Esophagus squamous epithelium (tissue), 5 donors: ENCODE measurements around the gene PTPRN2. TPM values are rescaled to one million over a fixed set of nuclear protein-coding genes. Genes with fewer than 3 reads are reported as not detected.

Source experiments
- DNase-seq: peaks from one replicate; lab custom pipeline; 2025; lab: John Stamatoyannopoulos, UW
- H3K27ac ChIP-seq, 4 donors: fragments of 200-600 bp; sonication (generic); one replicate each; pipeline ENCODE4 v1.5.1; 2016 to 2019; ENCODE audit warnings: mild to moderate bottlenecking in 1 of 4
- H3K27me3 ChIP-seq, 4 donors: fragments of 200-600 bp; sonication (generic); 1 replicate in 3 of 4; 2 replicates in 1 of 4; pipeline versions ENCODE4 v1.5.1 to v1.6.0; 2017 to 2021; ENCODE audit warnings: antibody characterized with exemption in 1 of 4
- H3K36me3 ChIP-seq, 3 donors: fragments of 200-600 bp; sonication (generic); one replicate each; pipeline ENCODE4 v1.5.1; 2016 to 2019
- H3K4me1 ChIP-seq, 3 donors: fragments of 200-600 bp; sonication (generic); one replicate each; pipeline ENCODE4 v1.5.1; 2017 to 2019
- H3K4me3 ChIP-seq, 4 donors: fragments of 200-600 bp; sonication (generic); 1 replicate in 3 of 4; 2 replicates in 1 of 4; pipeline ENCODE4 v1.5.1; 2016 to 2019; ENCODE audit warnings: mild to moderate bottlenecking in 2 of 4, moderate library complexity in 1 of 4
- H3K9me3 ChIP-seq, 3 donors: fragments of 200-600 bp; sonication (generic); one replicate each; pipeline ENCODE4 v1.5.1; 2016 to 2019
- POLR2A ChIP-seq, 4 donors: fragments of 450-650 bp; IDR thresholded peaks; one replicate each; pipeline ENCODE4 v1.6.1; 2017; ENCODE audit warnings: antibody characterized with exemption in 4 of 4, mild to moderate bottlenecking in 4 of 4, moderate library complexity in 3 of 4
- WGBS, 2 donors: methylation state at CpG; one replicate each; pipeline ENCODE4 v1.1.5; 2018; 5-methylcytosine and 5-hydroxymethylcytosine counted together
- intact Hi-C: fragments of 100-400 bp; cut with DNase I; formaldehyde crosslinking; loops from one replicate; pipeline ENCODE4 v1.15.0; 2022
- total RNA-seq, 4 donors: library from RNA; depleted of rRNA; stranded (reverse); fragments of >200 nt; gene quantifications; one replicate each; pipeline ENCODE4 v1.1.0, GENCODE V29; 2016
- TF ChIP-seq, protein P1 (sequence below), 6 experiments: fragments of 450-650 bp in 4 of 6; fragments of 200-600 bp in 2 of 6; sonication (generic) in 2 of 6; IDR thresholded peaks; one replicate each; pipeline ENCODE4 v1.5.1; 2016 to 2019; ENCODE audit warnings: antibody characterized with exemption in 6 of 6, mild to moderate bottlenecking in 4 of 6, moderate library complexity in 4 of 6
- donor health status: DM: yes; HTN: yes; CAD: no.

PTPRN2 gene
- total RNA-seq, 4 donors from 2014 or later: 0.38 to 2.7 (median 1.0) TPM

- intact Hi-C loops: no loop called here
- H3K36me3 ChIP-seq: no peaks in the 10 kb centered on the region
- H3K27ac ChIP-seq: no peak overlapping the region
- TF ChIP-seq, protein P1, sequence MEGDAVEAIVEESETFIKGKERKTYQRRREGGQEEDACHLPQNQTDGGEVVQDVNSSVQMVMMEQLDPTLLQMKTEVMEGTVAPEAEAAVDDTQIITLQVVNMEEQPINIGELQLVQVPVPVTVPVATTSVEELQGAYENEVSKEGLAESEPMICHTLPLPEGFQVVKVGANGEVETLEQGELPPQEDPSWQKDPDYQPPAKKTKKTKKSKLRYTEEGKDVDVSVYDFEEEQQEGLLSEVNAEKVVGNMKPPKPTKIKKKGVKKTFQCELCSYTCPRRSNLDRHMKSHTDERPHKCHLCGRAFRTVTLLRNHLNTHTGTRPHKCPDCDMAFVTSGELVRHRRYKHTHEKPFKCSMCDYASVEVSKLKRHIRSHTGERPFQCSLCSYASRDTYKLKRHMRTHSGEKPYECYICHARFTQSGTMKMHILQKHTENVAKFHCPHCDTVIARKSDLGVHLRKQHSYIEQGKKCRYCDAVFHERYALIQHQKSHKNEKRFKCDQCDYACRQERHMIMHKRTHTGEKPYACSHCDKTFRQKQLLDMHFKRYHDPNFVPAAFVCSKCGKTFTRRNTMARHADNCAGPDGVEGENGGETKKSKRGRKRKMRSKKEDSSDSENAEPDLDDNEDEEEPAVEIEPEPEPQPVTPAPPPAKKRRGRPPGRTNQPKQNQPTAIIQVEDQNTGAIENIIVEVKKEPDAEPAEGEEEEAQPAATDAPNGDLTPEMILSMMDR (IDR thresholded peaks at IDR 0.05): no peak
- TF ChIP-seq POLR2A (IDR thresholded peaks at IDR 0.05): no peak
- 80 to 86% methylated on average over 11 to 14 of the region's 16 CpGs for WGBS, 2 donors
- no peak for DNase-seq
- H3K4me3 ChIP-seq: no peak overlapping the region
- H3K4me1 ChIP-seq: no peaks in the 10 kb centered on the region
- H3K27me3 ChIP-seq: no peaks in the 10 kb centered on the region
- H3K9me3 ChIP-seq: no peaks in the 10 kb centered on the region
These were observed 874.0 kb downstream of the PTPRN2 start for GRCh38 chr7:157713591-157713990.

GRCh38 chr7:157712666-157713235 lies 874.9 kb downstream of the PTPRN2 start:
- TF ChIP-seq POLR2A (IDR thresholded peaks at IDR 0.05): no peak
- TF ChIP-seq, protein P1 (IDR thresholded peaks at IDR 0.05): no peak
- no peaks in the 10 kb centered on the region for H3K36me3 ChIP-seq
- H3K27ac ChIP-seq: no peak overlapping the region
- whole genome bisulfite sequencing, 2 donors: 76 to 78% methylated on average over 13 to 15 of the region's 15 CpGs
- H3K4me1 ChIP-seq: no peaks in the 10 kb centered on the region
- peaks cover 0 to 3% (median 0%) of the 10 kb centered on the region in 4 donors for H3K27me3 ChIP-seq
- no peaks in the 10 kb centered on the region for H3K9me3 ChIP-seq
- intact Hi-C loops: no loop called here
- no peak overlapping the region for H3K4me3 ChIP-seq
- no peak for DNase-seq

DNA sequence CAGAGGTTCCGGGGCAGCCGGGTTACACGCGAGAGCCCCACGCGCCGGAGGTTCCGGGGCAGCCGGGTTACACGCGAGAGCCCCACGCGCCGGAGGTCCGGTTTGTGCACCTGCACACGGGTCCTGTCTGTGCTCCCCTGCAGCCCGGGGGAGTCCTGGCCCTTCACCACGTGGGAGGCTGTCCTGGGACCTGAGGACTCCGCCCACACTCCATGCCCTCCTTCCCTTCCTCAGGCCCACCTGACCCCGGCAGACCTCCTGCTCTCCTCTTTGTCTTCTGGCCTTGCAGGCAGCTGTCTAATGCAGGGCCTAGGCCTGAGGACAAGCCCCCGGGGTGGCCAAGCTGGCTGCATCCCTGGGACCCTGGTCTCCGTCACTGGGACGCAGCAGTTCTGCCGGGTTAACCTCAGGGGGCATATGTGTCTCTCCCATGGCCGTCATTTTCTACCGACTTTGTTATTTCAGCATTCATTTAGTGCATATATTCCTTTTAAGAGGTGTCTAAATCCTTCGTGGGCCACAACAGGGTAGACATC lies 876.2 kb downstream of the PTPRN2 start:
- 61 to 70% methylated on average over 10 to 11 of the region's 27 CpGs for WGBS, 2 donors
- Histone ChIP-seq H3K27me3 (peaks cover 0 to 3% (median 0%) of the 10 kb centered on the region in 4 donors), H3K9me3 (no peaks in the 10 kb centered on the region), H3K4me1 (no peaks in the 10 kb centered on the region), H3K36me3 (no peaks in the 10 kb centered on the region), H3K4me3 (no peak overlapping the region), H3K27ac (no peak overlapping the region)
- no peak for TF ChIP-seq POLR2A (IDR thresholded peaks at IDR 0.05)
- TF ChIP-seq, protein P1 (IDR thresholded peaks at IDR 0.05): no peak
- intact Hi-C loops: no loop called here
- no peak for DNase-seq

DNA sequence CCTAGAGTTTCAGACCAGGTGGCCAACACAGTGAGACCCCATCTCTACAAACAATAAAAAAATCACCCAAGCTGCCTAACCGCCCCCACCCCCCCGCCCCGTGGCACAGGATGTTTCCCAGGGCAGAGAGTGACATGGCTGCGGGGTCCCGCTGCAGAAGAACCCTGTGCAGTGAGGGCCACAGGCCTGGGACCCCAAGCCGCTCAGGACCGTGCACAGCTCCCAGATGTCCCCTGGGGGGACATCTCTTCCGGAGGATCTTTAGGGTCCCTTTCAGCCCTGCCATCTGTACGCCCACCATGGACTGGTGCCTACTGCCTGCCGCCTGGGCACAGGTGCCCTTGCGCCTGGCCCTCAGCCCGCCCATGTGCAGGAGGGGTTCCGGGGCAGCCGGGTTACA lies 877.2 kb downstream of the PTPRN2 start:
- Histone ChIP-seq H3K9me3 (no peaks in the 10 kb centered on the region), H3K27me3 (peaks cover 0 to 14% (median 0%) of the 10 kb centered on the region in 4 donors), H3K4me1 (no peaks in the 10 kb centered on the region), H3K36me3 (no peaks in the 10 kb centered on the region), H3K4me3 (no peak overlapping the region), H3K27ac (no peak overlapping the region)
- no peak for TF ChIP-seq POLR2A (IDR thresholded peaks at IDR 0.05)
- TF ChIP-seq, protein P1 (IDR thresholded peaks at IDR 0.05): no peak
- intact Hi-C loops: no loop called here
- WGBS, 2 donors: 60 to 96% methylated on average over 1 to 4 of the region's 14 CpGs
- no peak for DNase-seq

GRCh38 chr7:157709531-157710251 lies 877.9 kb downstream of the PTPRN2 start:
- no peak for DNase-seq
- Histone ChIP-seq H3K27me3 (peaks cover 0 to 16% (median 0%) of the 10 kb centered on the region in 4 donors), H3K27ac (no peak overlapping the region), H3K4me3 (no peak overlapping the region), H3K36me3 (no peaks in the 10 kb centered on the region), H3K4me1 (no peaks in the 10 kb centered on the region), H3K9me3 (no peaks in the 10 kb centered on the region)
- intact Hi-C loops: no loop called here
- WGBS, 2 donors: 79 to 84% methylated on average over 9 to 13 of the region's 26 CpGs
- TF ChIP-seq, protein P1 (IDR thresholded peaks at IDR 0.05): no peak
- no peak for TF ChIP-seq POLR2A (IDR thresholded peaks at IDR 0.05)
